Measurements from ENCODE around the gene NKX2-1.
"Not testable (repeated sequence)": the region's sequence is repeated elsewhere in the genome, so short reads cannot be mapped to it uniquely, and the experiment has no call there.

NKX2-1 gene

DNA sequence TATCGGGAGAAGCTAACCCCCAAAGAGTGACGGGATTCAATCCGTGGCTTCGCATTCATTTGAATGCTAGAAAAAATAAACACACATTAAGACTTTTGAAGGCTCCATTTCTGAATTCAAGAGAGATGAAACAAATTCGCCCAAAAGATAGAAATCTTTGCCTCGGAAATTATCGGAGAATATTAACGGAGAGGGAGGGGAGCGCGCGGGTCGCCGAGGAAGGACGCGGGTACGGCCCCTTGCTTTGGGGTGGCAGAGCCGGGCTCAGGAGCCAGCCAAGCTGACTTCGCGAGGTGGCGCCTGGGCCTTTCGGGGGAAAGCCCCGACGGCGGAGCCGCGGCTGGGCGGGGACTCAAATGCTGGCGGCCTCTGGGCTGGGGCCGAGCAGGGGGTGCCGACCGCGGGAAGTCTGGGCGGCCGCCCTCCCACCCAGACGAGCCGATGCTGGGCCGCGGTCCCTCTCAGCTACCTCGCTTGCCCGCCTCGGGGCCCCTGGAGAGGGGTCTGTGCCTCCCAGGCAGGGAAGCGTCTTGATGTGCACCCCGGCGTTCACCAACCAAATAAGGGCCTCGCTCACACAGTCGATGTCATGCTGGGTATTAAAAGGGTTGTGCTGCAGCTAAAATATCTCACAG, 14.7 kb downstream of the NKX2-1 start:
- no peak for DNase-seq (ENCODE audit: low spot score)

- no peak for DNase-seq (ENCODE audit: low spot score)
Measured at GRCh38 chr14:36504771-36505175, 15.3 kb downstream of the NKX2-1 start.

DNA sequence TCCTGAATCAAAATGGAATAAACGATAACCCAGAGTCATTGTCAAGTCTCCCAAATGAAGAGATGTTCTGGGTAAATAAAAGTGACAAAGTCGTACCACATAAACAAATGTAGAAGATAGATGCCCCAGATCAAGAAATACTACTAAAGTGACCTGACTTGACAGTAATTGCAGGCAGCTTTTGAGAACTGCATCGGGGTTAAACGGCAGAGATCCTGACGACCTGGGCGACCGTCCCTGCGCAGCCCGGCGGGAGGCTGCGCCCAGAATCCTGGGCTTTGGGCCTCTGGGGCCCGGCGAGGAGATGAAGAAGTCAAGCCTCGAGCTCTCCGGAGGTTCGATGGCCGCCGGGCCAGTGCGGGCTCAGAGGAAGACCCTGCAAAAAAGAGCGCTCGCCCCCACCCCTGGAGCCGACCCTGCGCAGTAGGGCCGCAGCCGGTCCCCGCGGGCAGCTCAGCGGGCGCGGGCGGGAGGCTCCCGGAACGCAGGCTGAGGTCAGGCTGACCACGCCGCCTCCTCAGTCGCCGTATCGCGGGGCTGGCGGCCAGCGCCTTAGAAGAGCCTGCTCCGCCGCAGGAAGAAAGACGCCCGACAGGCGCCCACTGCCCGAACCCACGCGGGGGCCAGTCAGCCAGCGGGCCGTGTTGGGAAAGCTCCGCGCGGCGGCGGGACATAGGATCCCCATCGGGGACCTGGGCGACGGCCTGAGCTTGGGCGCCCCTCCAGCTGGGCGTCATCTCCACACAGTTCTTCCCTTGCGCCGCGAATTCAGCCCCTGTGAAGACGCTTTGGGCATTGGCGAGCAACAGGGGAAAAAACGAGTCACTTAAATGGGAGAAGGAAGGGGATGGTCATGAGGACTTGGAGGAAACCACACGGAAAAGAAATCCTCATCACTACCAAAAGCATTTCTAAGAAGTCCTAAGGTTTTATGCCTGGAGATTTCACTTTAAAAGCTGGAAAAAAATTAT, 16.0 kb downstream of the NKX2-1 start:
- DNase-seq (ENCODE audit: low spot score): no peak

DNA sequence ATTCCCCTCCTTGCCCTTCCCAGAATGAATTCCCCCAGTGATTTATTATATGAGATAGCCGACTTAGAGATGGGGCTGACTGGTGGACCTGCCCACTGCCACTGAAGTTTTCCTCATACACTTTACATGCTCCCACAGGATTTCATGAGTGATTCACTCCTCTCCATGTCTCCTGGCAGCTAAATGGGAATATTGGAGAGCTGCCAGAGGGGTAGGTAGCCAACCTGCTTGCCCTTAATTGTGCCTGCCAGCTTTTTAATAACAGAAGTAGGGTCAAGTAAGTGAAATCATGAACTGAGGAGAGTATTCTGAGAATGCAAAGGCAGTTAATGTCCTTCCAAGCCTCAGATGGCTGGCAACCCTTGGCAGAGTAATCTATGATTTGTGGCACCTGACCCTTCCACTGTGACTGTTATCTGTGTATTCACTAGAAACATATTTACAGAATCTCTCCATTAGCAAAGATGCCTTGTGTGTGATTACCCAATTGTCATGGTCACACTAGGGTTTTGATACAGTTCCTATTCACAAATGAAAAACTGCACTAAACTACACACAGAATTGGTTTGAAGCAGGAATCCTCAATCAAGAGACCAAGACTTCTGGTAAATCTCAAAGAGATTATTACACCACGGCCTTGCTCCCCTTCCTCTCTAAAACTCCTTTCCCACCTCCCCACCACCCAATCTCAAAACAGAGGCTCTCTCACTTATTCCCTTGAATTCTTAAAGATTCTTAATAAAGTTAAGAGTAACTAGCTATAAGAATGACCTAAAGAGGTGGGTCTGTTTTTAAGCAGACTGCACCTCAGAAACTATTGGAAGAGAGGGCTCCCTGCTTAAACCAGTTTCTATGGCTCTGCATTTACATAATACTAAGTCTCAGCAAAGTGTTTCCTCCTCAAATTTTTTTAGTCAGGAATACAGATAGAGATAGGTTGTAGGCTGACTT, 17.2 kb downstream of the NKX2-1 start:
- DNase-seq (ENCODE audit: low spot score): no peak

DNA sequence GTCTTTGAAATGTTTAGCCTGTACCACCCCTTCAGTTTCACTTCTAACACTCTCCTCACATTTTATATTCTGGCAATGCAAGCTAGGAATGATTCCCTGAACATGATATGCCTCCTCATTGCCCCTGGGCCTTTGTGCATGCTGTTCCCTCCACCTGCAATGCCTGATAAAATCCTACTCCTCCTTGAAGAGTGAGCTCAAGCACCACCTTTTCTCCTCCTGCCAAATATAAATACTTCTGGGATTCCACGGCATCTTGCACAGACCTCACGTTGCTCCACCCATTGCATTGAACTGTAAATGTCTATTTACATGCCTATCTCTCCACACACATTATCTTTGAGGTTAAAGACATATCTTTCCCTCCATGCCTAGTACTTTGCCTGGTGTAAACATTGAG, 21.1 kb downstream of the NKX2-1 start:
- DNase-seq (ENCODE audit: low spot score): no peak

GRCh38 chr14:36496346-36496745, 23.7 kb downstream of the NKX2-1 start:
- DNase-seq (ENCODE audit: low spot score): no peak

- DNase-seq (ENCODE audit: low spot score): no peak
Measured at GRCh38 chr14:36495666-36496065, 24.4 kb downstream of the NKX2-1 start.

DNA sequence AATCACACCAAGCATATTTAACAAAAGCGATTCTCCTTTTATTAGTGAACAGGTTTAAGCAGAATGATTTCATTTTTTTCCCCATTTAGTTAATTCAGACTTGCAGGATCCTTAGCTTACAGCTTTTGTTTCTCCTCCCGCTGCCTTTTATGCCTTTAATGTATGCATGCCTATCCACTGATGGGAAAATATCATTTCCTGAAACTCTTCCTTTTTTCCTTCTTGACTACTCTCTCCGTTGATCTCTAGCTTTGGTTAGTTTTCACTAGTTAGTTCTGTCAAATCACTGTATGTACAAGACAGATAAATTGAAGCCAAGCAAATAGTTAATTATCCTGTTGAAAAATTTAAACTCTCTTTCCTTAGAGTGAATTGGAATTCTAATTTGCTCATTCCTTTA, 26.3 kb downstream of the NKX2-1 start:
- no peak for DNase-seq (ENCODE audit: low spot score)

DNA sequence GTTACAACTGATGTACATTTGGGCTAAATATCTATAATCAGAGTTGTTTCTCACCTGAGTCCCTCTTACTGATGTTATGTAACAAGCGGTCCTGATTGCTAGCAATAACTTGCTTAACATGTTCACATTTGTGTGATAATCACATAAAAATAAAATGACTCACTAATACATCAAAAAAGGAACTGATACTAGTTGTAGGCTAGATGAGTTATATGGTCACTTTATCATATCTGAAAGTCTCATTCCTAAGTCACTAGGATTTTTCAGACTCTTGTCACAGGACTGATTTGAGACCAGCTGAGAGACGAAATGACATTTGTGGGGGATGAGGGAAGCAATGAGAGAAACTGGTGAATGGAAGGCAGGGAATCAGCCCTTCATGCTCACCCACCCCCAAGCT, 34.3 kb downstream of the NKX2-1 start:
- no peak for DNase-seq (ENCODE audit: low spot score)

GRCh38 chr14:36479344-36479743, 40.7 kb downstream of the NKX2-1 start:
- peak; percentile 34 for DNase-seq (ENCODE audit: low spot score)

DNA sequence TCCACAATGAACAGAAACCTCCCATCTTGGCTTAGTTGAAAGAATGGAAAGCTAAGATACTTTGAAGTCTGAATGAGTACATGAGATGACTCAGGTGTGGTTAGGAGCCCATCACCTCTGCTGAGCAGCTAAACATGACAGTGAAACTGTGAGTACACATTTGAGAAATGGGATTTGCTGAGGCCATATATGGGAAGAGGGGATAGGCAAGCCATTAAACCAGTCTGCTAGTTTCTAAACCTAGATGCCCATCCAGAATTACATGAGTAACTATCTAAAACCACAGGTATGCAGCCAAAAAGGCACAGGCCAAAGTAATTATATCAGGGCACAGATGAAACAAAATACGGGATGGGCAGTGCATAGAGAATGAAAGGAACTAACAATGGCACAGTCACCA, 41.2 kb downstream of the NKX2-1 start:
- peak; percentile 99 for DNase-seq (ENCODE audit: low spot score)

- DNase-seq (ENCODE audit: low spot score): peak; percentile 83
Measured at GRCh38 chr14:36477266-36477665, 42.8 kb downstream of the NKX2-1 start.

- not testable (repeated sequence) for DNase-seq (ENCODE audit: low spot score)
Measured at GRCh38 chr14:36476061-36476460, 44.0 kb downstream of the NKX2-1 start.

- DNase-seq (ENCODE audit: low spot score): no peak
Measured at GRCh38 chr14:36474593-36474992, 45.4 kb downstream of the NKX2-1 start.

DNA sequence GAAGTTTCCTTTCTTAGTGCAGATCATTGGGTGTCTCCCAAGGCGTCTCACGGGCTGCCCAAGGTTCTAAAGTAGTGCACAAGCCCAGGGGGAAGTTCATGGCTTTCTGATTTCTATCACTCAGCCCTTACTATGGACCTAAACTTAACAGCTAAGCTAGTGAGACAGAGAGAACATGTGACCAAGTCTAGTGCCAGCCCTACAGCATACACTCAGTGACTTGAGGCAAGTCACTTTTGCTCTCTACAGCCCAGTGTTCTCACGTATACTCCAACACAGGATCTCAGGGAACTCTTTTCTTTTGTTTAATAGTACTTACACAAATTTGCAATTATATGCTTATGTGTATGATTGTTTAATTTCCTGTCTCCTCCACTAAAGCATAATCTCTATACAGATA, 48.6 kb downstream of the NKX2-1 start:
- no peak for DNase-seq (ENCODE audit: low spot score)

GRCh38 chr14:36467332-36467731, 52.7 kb downstream of the NKX2-1 start:
- DNase-seq (ENCODE audit: low spot score): peak; percentile 16

Data from kidney tubule cell (primary cell).